ENCODE data around the gene RECK.
A peak's percentile ranks its signal among the peaks of the same experiment; 100 is the strongest.

The RECK gene

GRCh38 chr9:36037549-36038122, 923 bp downstream of the RECK start:
- Histone ChIP-seq H4K20me1 (ENCODE audit: control insufficient read depth, insufficient read depth, low read depth, low read length) (no peaks in the 10 kb centered on the region), H3K4me3 (ENCODE audit: low read length) (peak overlapping the region; percentile 90), H3F3A (ENCODE audit: control insufficient read depth, insufficient read depth) (peaks cover 15% of the 10 kb centered on the region), H3K79me2 (ENCODE audit: control insufficient read depth, low read length) (peaks cover 5% of the 10 kb centered on the region), H3K9me2 (replicated peaks; ENCODE audit: control insufficient read depth, low read length) (no peaks in the 10 kb centered on the region), H3K36me3 (ENCODE audit: control insufficient read depth, low read length) (no peaks in the 10 kb centered on the region), H3K27ac (ENCODE audit: low read depth, low read length) (no peak overlapping the region), H3K4me2 (ENCODE audit: low read length) (peak overlapping the region; percentile 95), H3K4me1 (ENCODE audit: control insufficient read depth, low read length) (peaks cover 30% of the 10 kb centered on the region), H3K9me3 (ENCODE audit: control insufficient read depth, insufficient read depth, low read length) (no peaks in the 10 kb centered on the region), H3K27me3 (ENCODE audit: control insufficient read depth, low read length) (peaks cover 13% of the 10 kb centered on the region; the same call in 1 of the 2 replicates)
- TF ChIP-seq EZH2phosphoT487 (IDR thresholded peaks at IDR 0.05; ENCODE audit: borderline replicate concordance, low read length), result no peak; the same call in 1 of the 2 replicates
- no peak for TF ChIP-seq CTCF (IDR thresholded peaks at IDR 0.05; ENCODE audit: low read depth, low read length, poor library complexity, severe bottlenecking)

GRCh38 chr9:36039121-36039520, 2.4 kb downstream of the RECK start:
- Histone ChIP-seq H3K4me2 (ENCODE audit: low read length) (no peak overlapping the region), H3K4me3 (ENCODE audit: low read length) (no peak overlapping the region), H3K27ac (ENCODE audit: low read depth, low read length) (no peak overlapping the region), H3K4me1 (ENCODE audit: control insufficient read depth, low read length) (peaks cover 30% of the 10 kb centered on the region), H3F3A (ENCODE audit: control insufficient read depth, insufficient read depth) (peaks cover 15% of the 10 kb centered on the region), H3K9me3 (ENCODE audit: control insufficient read depth, insufficient read depth, low read length) (no peaks in the 10 kb centered on the region), H4K20me1 (ENCODE audit: control insufficient read depth, insufficient read depth, low read depth, low read length) (no peaks in the 10 kb centered on the region), H3K9me2 (replicated peaks; ENCODE audit: control insufficient read depth, low read length) (no peaks in the 10 kb centered on the region), H3K79me2 (ENCODE audit: control insufficient read depth, low read length) (peaks cover 7% of the 10 kb centered on the region), H3K27me3 (ENCODE audit: control insufficient read depth, low read length) (peaks cover 13% of the 10 kb centered on the region; the same call in 1 of the 2 replicates), H3K36me3 (ENCODE audit: control insufficient read depth, low read length) (no peaks in the 10 kb centered on the region)
- TF ChIP-seq EZH2phosphoT487 (IDR thresholded peaks at IDR 0.05; ENCODE audit: borderline replicate concordance, low read length) (no peak), CTCF (IDR thresholded peaks at IDR 0.05; ENCODE audit: low read depth, low read length, poor library complexity, severe bottlenecking) (no peak)

GRCh38 chr9:36039696-36040095, 3.0 kb downstream of the RECK start:
- no peak overlapping the region for H3K27ac ChIP-seq (ENCODE audit: low read depth, low read length)
- peaks cover 30% of the 10 kb centered on the region for H3K4me1 ChIP-seq (ENCODE audit: control insufficient read depth, low read length)
- H3K9me3 ChIP-seq (ENCODE audit: control insufficient read depth, insufficient read depth, low read length), result no peaks in the 10 kb centered on the region
- H4K20me1 ChIP-seq (ENCODE audit: control insufficient read depth, insufficient read depth, low read depth, low read length), result no peaks in the 10 kb centered on the region
- no peaks in the 10 kb centered on the region for H3K36me3 ChIP-seq (ENCODE audit: control insufficient read depth, low read length)
- TF ChIP-seq CTCF (IDR thresholded peaks at IDR 0.05; ENCODE audit: low read depth, low read length, poor library complexity, severe bottlenecking), result no peak
- no peak for TF ChIP-seq EZH2phosphoT487 (IDR thresholded peaks at IDR 0.05; ENCODE audit: borderline replicate concordance, low read length)
- no peaks in the 10 kb centered on the region for H3K9me2 ChIP-seq (replicated peaks; ENCODE audit: control insufficient read depth, low read length)
- H3K4me3 ChIP-seq (ENCODE audit: low read length), result no peak overlapping the region
- H3F3A ChIP-seq (ENCODE audit: control insufficient read depth, insufficient read depth), result peaks cover 15% of the 10 kb centered on the region
- no peak overlapping the region for H3K4me2 ChIP-seq (ENCODE audit: low read length)
- H3K27me3 ChIP-seq (ENCODE audit: control insufficient read depth, low read length), result peaks cover 13% of the 10 kb centered on the region; the same call in 1 of the 2 replicates
- H3K79me2 ChIP-seq (ENCODE audit: control insufficient read depth, low read length), result peaks cover 7% of the 10 kb centered on the region

All from DOHH2 (cell line).